GM18502 (cell line): ENCODE measurements around the gene OR2D3.
"Not testable (repeated sequence)": the region's sequence is repeated elsewhere in the genome, so short reads cannot be mapped to it uniquely, and the experiment has no call there.

Experiments used
- ATAC-seq: cut with Tn5 transposase; IDR thresholded peaks from one replicate; pipeline ENCODE4 v1.9.1; 2021; ENCODE audit warnings: mild to moderate bottlenecking; ENCODE audit not compliant: unreplicated experiment, poor library complexity

Gene OR2D3, protein sequence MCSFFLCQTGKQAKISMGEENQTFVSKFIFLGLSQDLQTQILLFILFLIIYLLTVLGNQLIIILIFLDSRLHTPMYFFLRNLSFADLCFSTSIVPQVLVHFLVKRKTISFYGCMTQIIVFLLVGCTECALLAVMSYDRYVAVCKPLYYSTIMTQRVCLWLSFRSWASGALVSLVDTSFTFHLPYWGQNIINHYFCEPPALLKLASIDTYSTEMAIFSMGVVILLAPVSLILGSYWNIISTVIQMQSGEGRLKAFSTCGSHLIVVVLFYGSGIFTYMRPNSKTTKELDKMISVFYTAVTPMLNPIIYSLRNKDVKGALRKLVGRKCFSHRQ

DNA sequence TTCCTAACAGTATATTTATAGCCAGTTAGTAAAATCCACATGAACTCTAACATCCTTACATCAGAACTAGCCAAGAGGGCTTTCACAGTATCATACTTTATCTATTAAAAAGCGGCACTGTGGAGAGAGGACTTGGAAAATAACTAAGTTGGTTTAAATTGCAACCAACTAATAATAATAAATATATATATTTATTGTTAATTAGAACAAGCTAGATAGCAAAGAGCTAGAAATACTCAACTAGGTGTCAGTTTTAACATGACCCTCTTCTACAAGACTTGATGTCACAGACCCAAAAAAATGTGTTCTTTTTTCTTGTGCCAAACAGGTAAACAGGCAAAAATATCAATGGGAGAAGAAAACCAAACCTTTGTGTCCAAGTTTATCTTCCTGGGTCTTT lies at the start of gene OR2D3:
TSS of gene OR2D3 (plus strand) at position 301 of the 400 bp plus-strand sequence. CDS start at position 301, 0 bp downstream.
- ATAC-seq = no peak

DNA sequence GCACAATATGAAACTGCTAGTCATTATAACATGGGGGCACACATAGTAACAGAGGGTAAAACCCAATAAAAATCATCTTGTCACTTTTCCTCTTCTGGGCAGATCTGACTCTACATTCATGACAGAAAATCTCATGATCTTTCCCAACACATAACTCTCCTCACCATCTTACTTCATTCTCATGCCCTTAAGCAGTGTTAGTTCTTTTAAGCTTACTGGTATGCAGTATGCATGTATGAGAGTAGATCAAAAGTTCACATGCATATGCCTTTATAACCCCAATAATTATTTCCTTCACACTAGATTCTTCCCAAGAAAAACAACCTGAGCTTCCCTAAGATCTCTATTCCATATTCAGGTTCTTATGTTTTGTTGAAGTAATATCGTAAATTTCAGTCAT lies 49.5 kb upstream of the OR2D3 start:
- ATAC-seq = no peak

DNA sequence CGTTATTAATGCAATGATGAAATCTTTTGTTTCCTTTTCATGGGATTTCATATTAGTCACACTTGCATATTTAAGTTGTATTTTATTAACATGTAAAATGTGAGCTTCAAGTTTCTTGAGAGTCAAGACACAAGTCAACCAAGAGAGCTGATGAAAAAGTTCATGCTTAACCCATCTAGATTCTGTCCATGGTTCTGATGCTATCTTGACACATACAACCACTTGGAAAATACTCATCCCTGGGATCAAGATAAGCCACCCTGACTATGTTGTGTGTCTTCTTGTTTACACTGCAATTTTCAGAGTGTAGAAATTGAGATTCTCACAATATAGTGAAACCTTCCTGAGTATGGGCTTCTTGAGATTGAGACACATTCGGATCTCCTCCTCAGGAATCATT lies 45.0 kb upstream of the OR2D3 start:
- ATAC-seq = no peak

DNA sequence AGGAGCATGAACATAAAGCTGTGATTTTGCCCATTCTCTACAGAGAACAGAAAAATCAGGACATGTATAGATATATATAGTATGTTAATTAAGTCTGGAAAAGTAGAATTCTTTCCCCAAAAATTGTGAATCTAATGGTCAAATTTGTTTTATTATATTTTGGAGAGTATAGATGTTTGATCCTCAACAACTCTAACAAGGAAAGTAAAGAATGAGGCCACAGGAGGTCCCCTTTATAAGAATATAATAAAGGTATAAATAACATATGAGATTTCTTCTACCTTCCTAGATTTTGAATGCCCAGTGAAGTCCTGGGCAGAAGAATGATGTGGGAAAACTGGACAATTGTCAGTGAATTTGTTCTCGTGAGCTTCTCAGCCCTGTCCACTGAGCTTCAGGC lies 44.5 kb upstream of the OR2D3 start, which contains the start of gene OR10A4:
TSS of gene OR10A4 (plus strand) at position 301 of the 400 bp plus-strand sequence. CDS start at position 324, 23 bp downstream.
- ATAC-seq = no peak

DNA sequence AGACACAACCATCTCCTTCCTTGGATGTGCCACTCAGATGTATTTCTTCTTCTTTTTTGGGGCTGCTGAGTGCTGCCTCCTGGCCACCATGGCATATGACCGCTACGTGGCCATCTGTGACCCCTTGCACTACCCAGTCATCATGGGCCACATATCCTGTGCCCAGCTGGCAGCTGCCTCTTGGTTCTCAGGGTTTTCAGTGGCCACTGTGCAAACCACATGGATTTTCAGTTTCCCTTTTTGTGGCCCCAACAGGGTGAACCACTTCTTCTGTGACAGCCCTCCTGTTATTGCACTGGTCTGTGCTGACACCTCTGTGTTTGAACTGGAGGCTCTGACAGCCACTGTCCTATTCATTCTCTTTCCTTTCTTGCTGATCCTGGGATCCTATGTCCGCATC lies 43.9 kb upstream of the OR2D3 start:
- ATAC-seq = no peak

DNA sequence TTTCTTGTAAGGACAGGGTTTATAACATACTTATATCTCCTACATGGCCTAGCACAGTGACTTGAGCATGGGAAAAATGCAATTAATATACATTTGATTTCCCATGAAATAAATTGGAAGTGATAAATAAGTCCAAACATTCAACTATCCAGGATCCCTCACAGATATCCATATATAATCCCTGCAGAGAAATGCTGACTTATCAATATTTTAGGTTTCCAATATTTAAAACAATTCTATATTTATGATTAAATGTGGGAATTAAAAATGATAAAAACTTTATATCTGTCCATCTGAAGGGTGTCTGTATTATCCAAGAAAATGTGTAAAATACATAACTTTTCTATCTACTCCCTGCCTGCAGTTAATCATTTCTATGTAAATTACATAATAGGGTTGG lies 38.1 kb upstream of the OR2D3 start:
- no peak for ATAC-seq

DNA sequence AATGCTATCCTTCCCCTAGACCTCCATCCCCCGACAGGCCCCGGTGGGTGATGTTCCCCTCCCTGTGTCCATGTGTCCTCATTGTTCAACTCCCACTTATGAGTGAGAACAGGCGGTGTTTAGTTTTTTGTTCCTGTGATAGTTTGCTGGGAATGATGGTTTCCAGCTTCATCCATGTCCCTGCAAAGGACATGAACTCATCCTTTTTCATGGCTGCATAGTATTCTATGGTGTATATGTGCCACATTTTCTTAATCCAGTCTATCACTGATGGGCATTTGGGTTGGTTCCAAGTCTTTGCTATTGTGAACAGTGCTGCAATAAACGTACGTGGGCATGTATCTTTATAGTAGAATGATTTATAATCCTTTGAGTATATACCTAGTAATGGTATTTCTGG lies 33.1 kb upstream of the OR2D3 start:
- ATAC-seq = not testable (repeated sequence)

DNA sequence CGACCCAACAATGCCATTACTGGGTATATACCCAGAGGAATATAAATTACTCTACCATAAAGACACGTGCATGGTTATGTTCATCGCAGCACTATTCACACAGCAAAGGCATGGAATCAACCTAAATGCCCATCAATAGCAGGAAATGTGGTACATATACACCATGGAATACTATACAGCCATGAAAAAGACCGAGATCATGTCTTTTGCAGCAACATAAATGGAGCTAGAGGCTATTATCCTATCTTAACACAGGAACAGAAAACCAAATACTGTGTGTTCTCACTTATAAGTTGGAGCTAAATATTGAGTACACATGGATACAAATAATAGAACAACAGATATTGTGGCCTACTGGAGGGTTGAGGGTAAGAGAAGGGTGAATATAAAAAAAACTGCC lies 32.0 kb upstream of the OR2D3 start:
- no peak for ATAC-seq

DNA sequence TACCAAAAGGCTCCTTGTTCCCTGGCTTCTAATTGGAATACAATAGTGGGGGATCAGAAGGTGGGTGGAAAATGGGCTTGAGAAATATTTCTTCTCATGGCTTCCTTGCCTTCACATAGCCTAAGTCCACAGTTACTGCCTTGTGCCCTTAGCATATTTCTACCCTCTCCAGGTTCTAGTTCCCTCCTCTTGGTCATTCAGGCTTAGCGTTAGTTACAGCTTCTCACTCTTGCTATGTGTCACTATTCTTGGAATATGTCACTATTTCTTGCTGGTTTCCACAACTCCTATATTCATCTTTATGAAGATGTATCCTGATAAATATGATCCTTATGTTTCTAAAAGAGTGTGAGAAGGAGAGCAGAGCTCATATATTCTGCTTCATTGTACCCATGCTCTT lies 31.0 kb upstream of the OR2D3 start:
- peak; percentile 58 for ATAC-seq

DNA sequence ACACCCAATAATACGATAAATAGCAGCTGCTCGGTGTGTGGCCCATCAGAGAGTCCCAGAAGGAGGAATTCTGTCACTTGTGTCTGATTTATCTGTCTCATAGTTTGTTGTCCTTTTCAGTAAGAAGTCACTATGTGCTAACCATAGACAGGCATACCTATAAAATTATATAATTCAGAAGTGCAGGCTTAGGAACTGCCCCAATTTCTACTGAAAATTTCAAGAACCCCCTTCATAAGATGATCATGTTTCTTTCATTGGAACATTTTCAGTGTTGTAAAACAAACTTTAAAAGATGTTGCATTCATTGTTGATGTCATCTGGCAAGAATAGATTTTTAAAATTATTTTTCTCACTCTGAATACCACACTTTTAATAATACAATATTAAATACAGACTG lies 28.4 kb upstream of the OR2D3 start, which contains the start of gene OR2D2:
TSS of gene OR2D2 (minus strand) at position 101 of the 400 bp plus-strand sequence. CDS start at position 101, 0 bp downstream.
- no peak for ATAC-seq

DNA sequence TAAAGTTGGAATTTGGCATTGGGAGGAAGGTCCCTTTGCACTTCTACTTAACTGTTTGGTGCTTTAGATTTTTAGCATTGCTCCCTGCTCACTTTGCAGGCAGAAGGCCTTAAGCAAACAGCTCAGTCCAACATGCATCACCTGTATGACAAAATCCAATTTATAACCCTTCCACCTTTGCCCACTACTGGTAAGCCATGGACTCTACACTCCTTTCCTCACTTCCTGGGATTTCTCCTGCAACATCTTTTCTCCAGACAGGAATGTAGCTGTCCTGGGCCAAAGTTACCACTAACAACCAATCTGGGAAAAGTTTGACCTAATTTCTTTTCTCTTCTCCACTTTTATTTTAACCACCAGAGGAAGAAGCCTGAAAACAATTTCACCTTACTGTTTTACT lies 26.7 kb upstream of the OR2D3 start:
- no peak for ATAC-seq

DNA sequence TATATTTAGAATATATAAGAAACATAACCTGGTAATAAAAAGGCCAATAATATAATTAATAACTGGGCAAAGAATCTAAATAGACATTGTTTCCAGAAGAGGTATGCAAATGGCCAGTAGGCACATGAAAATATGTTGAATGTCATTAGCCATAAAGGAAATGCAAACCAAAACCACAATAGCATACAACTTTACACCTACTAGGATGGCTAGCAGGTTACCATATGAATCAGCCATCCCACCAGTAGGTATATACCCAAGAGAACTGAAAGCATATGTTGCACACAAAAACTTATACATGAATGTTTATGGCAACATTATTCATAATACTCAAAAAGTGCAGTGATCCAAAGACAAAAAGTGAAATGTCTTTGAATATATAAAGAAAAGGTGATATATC lies 25.8 kb upstream of the OR2D3 start:
- peak; percentile 97 for ATAC-seq

DNA sequence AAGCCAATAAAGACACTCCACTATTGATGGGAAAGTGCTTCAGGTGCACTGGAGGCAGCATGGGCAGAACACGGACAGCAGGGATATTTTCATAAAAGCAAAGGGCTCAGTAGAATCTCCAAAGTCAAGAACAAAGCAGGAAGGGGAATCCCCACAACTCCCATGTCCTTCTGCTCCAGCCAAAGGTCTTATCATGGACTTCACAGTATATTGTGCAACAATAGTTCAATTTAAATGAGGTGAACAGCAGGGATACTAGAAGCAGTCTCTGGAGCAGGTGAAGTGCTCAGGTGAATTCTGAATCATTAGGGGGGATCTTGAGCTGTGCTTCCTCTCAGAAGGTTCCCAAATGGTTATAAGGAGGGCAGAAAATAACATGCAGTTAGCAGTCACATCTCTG lies 21.9 kb upstream of the OR2D3 start:
- no peak for ATAC-seq

DNA sequence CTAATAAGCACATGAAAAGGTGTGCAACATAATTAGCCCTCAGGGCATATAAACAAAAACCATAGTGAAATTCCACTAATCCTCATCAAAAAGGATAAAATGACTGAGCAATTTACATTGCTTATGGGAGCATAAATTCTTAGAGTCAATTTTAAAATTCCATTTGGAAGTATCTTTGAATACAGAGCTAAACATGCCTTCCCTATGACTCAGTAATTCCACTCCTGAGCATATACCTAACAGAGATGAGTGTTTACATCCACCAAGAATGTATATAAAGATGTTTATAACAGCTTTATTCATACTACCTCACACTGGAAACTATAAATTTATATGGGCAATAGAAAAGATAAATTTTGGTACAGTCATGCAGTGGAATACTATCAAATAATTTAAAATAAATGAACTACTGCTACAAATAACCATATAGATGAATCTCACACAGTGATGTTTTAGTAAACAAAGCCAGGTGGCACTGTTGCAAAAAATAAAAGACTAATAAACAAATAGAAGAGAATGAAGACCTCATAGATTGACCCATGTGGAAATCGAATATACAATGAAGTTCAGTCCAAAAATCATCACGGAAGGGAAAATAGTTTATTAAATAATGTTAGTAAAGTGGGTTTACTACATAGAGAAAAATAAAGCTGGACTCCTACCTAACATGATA lies 20.3 kb upstream of the OR2D3 start:
- ATAC-seq = no peak

DNA sequence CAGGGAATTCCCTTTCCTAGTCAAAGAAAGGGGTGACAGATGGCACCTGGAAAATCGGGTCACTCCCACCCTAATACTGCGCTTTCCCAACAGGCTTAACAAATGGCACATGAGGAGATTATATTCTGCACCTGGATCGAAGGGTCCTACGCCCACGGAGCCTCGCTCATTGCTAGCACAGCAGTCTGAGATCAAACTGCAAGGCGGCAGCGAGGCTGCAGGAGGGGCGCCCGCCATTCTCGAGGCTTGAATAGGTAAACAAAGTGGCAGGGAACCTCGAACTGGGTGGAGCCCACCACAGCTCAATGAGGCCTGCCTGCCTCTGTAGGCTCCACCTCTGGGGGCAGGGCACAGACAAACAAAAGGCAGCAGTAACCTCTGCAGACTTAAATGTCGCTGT lies 16.0 kb upstream of the OR2D3 start:
- not testable (repeated sequence) for ATAC-seq

DNA sequence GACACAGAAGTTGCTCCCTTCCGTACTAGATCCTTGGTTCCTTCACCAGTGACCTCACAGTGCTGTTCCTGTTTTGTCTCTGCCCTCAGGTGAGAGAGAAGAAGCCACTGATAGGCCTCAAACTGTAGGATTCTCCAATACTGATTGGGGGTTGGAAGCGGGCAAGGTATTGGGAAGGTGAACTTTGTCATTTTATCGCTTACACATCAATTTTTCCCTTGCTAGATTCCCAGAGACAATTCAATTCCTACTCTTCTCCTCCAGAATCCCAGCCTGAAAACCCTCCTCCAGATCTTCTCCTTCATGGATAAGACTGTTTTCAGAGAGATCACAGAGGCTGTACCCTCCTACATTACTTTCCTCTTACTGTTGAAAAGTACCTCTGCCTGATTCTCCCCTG lies 9.4 kb upstream of the OR2D3 start:
- no peak for ATAC-seq

DNA sequence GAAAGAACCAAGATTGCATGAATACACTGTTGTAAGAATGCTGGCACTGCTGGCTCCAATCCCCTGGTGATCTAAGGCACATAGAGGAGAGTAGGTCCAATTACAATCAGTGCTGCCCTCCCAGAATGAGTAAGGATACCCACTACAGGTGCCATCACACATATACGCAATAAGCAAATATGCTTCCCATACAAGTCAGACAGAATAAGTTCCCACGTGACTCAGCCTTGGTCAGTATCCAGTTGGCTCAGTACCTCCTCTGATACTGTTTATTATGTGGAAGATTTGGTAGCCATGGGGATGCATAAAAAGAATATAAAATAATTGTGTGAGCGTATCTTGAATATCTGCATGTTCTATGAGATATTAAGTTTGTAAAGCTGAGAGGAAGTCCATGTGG lies 8.9 kb upstream of the OR2D3 start:
- no peak for ATAC-seq

DNA sequence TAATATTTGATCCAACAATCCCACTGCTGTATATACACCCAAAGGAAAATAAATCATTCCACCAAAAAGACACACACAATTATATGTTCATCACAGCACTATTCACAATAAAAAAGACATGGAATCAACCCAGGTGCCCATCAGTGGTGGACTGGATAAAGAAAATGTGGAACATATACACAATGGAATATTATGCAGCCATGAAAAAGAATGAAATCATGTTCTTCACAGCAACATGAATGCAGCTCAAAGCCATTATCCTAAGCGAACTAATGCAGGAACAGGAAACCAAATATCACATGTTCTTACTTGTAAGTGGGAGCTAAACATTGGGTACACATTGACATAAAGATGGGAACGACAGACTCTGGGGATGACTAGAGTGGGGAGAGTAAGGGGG lies 1.1 kb upstream of the OR2D3 start:
- ATAC-seq = no peak

DNA sequence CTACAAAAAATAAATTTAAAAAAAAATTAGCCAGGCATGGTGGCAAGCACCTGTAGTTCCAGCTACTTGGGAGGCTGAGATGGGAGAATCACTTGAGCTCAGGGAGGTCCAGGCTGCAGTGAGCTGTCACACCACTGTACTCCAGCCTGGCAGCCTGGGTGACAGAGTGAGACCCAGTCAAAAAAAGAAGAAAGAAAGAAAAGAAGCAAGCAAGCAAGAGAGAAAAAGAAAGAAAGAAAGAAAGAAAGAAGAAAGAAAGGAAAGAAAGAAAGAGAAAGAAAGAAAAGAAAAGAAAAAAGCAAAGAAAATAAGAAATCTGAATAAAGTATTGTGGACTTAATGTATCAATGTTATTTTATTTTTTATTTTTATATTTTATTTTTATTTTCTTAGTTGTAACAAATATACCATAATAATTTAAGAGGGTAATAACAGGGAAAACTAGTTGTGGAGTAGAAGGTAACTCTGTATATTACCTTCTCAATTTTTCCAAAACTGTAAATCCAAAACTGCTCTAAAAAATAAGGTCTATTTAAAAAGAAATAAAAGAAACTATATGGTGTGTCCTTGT lies 4.3 kb downstream of the OR2D3 start:
- ATAC-seq = no peak

DNA sequence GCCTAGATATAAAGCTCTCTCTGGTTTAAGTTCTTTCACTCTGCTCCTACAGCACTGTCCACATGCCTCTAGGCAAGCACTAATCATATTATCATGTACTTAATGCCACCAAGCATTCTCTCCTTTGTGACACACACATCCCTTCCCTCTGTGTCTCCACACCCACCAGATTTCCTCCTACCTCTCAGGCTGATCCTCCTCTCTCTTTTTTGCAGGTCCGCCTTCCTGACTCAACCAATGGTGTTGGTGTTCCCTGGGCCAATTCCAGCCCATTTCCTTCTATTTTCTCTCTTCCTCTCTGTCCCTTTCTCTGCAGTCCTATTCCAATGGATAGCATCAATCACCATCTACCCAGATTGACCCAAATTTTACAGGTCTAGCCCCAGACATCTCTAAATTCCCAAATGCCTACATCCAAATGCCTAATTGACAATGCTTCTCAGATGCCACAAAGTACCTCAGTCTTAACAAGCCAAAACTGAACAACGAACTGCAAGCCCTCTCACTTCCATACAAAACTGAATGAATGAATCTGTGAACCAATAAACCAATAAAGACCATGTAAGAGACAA lies 4.9 kb downstream of the OR2D3 start:
- ATAC-seq = peak; percentile 22
